SK-MEL-5 (cell line): ENCODE measurements around the gene CUX1. TPM values are rescaled to one million over a fixed set of nuclear protein-coding genes. Genes with fewer than 3 reads are reported as not detected.
A peak's percentile ranks its signal among the peaks of the same experiment; 100 is the strongest.
"Not testable (repeated sequence)": the region's sequence is repeated elsewhere in the genome, so short reads cannot be mapped to it uniquely, and the experiment has no call there.

Source experiments
- DNase-seq: peaks from one replicate; pipeline ENCODE4 v3.0.0-alpha.2; 2016; ENCODE audit warnings: low read depth, low spot score
- in situ Hi-C: cut with HindIII; loops from 2 replicates; pipeline ENCODE4 v1.10.0; 2016; ENCODE audit warnings: low sequenced_read_pairs, high pct_unique_total_duplicates, low pct_unique_long_range_greater_than_20kb
- total RNA-seq: library from RNA; depleted of rRNA; stranded (reverse); fragments of >200 nt; shearing (Covaris generic); gene quantifications from 2 replicates; pipeline ENCODE4 v1.2.3, GENCODE V29; 2014

Gene CUX1
- total RNA-seq, 1 experiment from 2014 or later = 43.6 TPM

GRCh38 chr7:102153599-102153946 is 336.1 kb downstream of the CUX1 start:
- in situ Hi-C loops = no loop called here
- no peak for DNase-seq

GRCh38 chr7:102154425-102154824 is 337.0 kb downstream of the CUX1 start:
- no peak for DNase-seq
- in situ Hi-C loops = no loop called here

GRCh38 chr7:102155821-102156441 is 338.5 kb downstream of the CUX1 start:
- no peak for DNase-seq
- in situ Hi-C loops = no loop called here

GRCh38 chr7:102156867-102157266 is 339.4 kb downstream of the CUX1 start:
- DNase-seq = no peak
- in situ Hi-C loops = no loop called here

- in situ Hi-C loops = no loop called here
- DNase-seq = no peak
These were observed 347.7 kb downstream of the CUX1 start for GRCh38 chr7:102165136-102165535.

- in situ Hi-C loops = no loop called here
- DNase-seq = no peak
These were observed 349.8 kb downstream of the CUX1 start for GRCh38 chr7:102167254-102167653.

- in situ Hi-C loops = no loop called here
- peak; percentile 96 for DNase-seq
These were observed 352.4 kb downstream of the CUX1 start for GRCh38 chr7:102169651-102170392.

GRCh38 chr7:102170393-102170970 is 353.1 kb downstream of the CUX1 start:
- DNase-seq = peak; percentile 76
- in situ Hi-C loops = no loop called here

GRCh38 chr7:102173669-102174068 is 356.2 kb downstream of the CUX1 start:
- in situ Hi-C loops = no loop called here
- no peak for DNase-seq

- in situ Hi-C loops = no loop called here
- no peak for DNase-seq
These were observed 358.2 kb downstream of the CUX1 start for GRCh38 chr7:102175423-102176170.

- in situ Hi-C loops = no loop called here
- no peak for DNase-seq
These were observed 361.0 kb downstream of the CUX1 start for GRCh38 chr7:102178410-102178809.

GRCh38 chr7:102180727-102181126 is 363.3 kb downstream of the CUX1 start:
- no peak for DNase-seq
- in situ Hi-C loops = no loop called here

- in situ Hi-C loops = no loop called here
- no peak for DNase-seq
These were observed 364.1 kb downstream of the CUX1 start for GRCh38 chr7:102181517-102181916.

- in situ Hi-C loops = no loop called here
- DNase-seq = no peak
These were observed 364.6 kb downstream of the CUX1 start for GRCh38 chr7:102182016-102182415.

GRCh38 chr7:102183848-102184247 is 366.4 kb downstream of the CUX1 start:
- DNase-seq, in situ Hi-C loops: not testable (repeated sequence)

GRCh38 chr7:102184303-102184702 is 366.9 kb downstream of the CUX1 start:
- in situ Hi-C loops = no loop called here
- no peak for DNase-seq

- in situ Hi-C loops = no loop called here
- DNase-seq = no peak
These were observed 368.4 kb downstream of the CUX1 start for GRCh38 chr7:102185796-102186195.

- in situ Hi-C loops = no loop called here
- DNase-seq = peak; percentile 97
These were observed 368.9 kb downstream of the CUX1 start for GRCh38 chr7:102186306-102186705.
